Spleen (tissue), 11 donors: Measurements from ENCODE around the gene GADL1. TPM values are rescaled to one million over a fixed set of nuclear protein-coding genes. Genes with fewer than 3 reads are reported as not detected.

Experiments used
- DNase-seq: peaks from one replicate; pipeline ENCODE4 v3.0.0-alpha.2; 2020
- H3K27ac ChIP-seq, 8 donors: fragments of 200-600 bp; sonication (generic) in 7 of 8; 1 replicate in 4 of 8; 2 replicates in 4 of 8; pipeline versions ENCODE4 v1.5.0 to v1.8.0; 2016 to 2021; ENCODE audit warnings: inconsistent platforms in 4 of 8, mild to moderate bottlenecking in 4 of 8, moderate library complexity in 1 of 8
- H3K27me3 ChIP-seq, 7 donors: fragments of 200-600 bp; sonication (generic) in 6 of 7; replicated peaks in 1 of 7; 1 replicate in 4 of 7; 2 replicates in 3 of 7; pipeline versions ENCODE4 v1.5.0 to v1.8.0; 2016 to 2021; ENCODE audit warnings: inconsistent platforms in 3 of 7, mild to moderate bottlenecking in 1 of 7
- H3K36me3 ChIP-seq, 6 donors: fragments of 200-600 bp; sonication (generic) in 5 of 6; 1 replicate in 4 of 6; 2 replicates in 2 of 6; pipeline versions ENCODE4 v1.5.0 to v1.8.0; 2016 to 2021; ENCODE audit warnings: inconsistent platforms in 2 of 6
- H3K4me1 ChIP-seq, 6 donors: fragments of 200-600 bp; sonication (generic) in 5 of 6; 1 replicate in 3 of 6; 2 replicates in 3 of 6; pipeline versions ENCODE4 v1.5.0 to v1.8.0; 2016 to 2021; ENCODE audit warnings: inconsistent platforms in 3 of 6
- H3K4me3 ChIP-seq, 8 donors: fragments of 200-600 bp; sonication (generic) in 7 of 8; 1 replicate in 4 of 8; 2 replicates in 4 of 8; pipeline versions ENCODE4 v1.5.0 to v1.8.0; 2016 to 2021; ENCODE audit warnings: inconsistent platforms in 4 of 8, mild to moderate bottlenecking in 4 of 8, moderate library complexity in 2 of 8
- H3K9me3 ChIP-seq, 8 donors: fragments of 200-600 bp; sonication (generic) in 7 of 8; 1 replicate in 4 of 8; 2 replicates in 4 of 8; pipeline versions ENCODE4 v1.5.0 to v1.8.0; 2016 to 2021; ENCODE audit warnings: inconsistent platforms in 4 of 8
- CTCF ChIP-seq, 11 experiments: fragments of 200-600 bp in 7 of 11; fragments of 450-650 bp in 4 of 11; sonication (generic) in 4 of 11; IDR thresholded peaks in 8 of 11; conservative IDR thresholded peaks in 3 of 11; 1 replicate in 7 of 11; 2 replicates in 4 of 11; pipeline versions ENCODE4 v1.4.0 to v1.8.0; 2016 to 2021; ENCODE audit warnings: antibody characterized with exemption in 11 of 11, inconsistent platforms in 4 of 11, mild to moderate bottlenecking in 1 of 11
- POLR2A ChIP-seq, 3 donors: fragments of 450-650 bp; IDR thresholded peaks; one replicate each; pipeline ENCODE4 v1.5.1; 2017; ENCODE audit warnings: antibody characterized with exemption in 3 of 3, mild to moderate bottlenecking in 1 of 3
- POLR2AphosphoS5 ChIP-seq, 3 donors: sonication (generic); formaldehyde crosslinking; IDR thresholded peaks; one replicate each; pipeline ENCODE4 v1.5.1; 2017; ENCODE audit warnings: antibody characterized with exemption in 3 of 3
- WGBS, 5 donors: extraction: QIAGEN DNeasy Blood & Tissue Kit in 3 of 5; methylation state at CpG; one replicate each; pipeline versions ENCODE4 v1.1.5 to v1.1.7; 2013 to 2018; 5-methylcytosine and 5-hydroxymethylcytosine counted together
- intact Hi-C: fragments of 100-400 bp; cut with DNase I; formaldehyde crosslinking; loops from one replicate; pipeline ENCODE4 v1.15.0; 2023; ENCODE audit warnings: low total_unique reads
- polyA plus RNA-seq, 3 donors: library from polyadenylated mRNA; stranded (reverse); fragments of 200-250 nt; gene quantifications; one replicate each; pipeline ENCODE4 v1.2.1, GENCODE V29; 2013
- total RNA-seq, 7 donors: library from RNA; depleted of rRNA in 3 of 7; stranded (reverse); fragments of >200 nt in 3 of 7; fragmentation: NEBNext Ultra II Directional in 4 of 7; extraction: Animal tissue kit (Norgen Biotek cat#: 25700) in 4 of 7; gene quantifications; one replicate each; pipeline versions ENCODE4 v1.1.0 to v1.2.1, GENCODE V29; 2016 to 2021
- donor health status: healthy with polysubstance abuse.
- donor health status: DM: no; HTN: no; CAD: no; lungs with moderate emphysema.
- donor health status: DM: no; HTN: no; CAD: no.
- donor health status: Bipolar disorder and iron deficiency.
- donor health status: healthy.
- donor health status: DM: no; HTN: no; CAD: no.
- donor health status: DM: yes; HTN: yes; CAD: no.

The GADL1 gene
- total and polyA plus RNA-seq, 10 donors, result 0.02 to 0.16 (median 0.08) TPM; not detected in 6

GRCh38 chr3:30741889-30742288 is 152.6 kb downstream of the GADL1 start:
- Histone ChIP-seq H3K27ac (no peak overlapping the region), H3K4me3 (no peak overlapping the region), H3K4me1 (peaks cover 0 to 11% (median 0%) of the 10 kb centered on the region in 6 donors), H3K9me3 (no peaks in the 10 kb centered on the region), H3K36me3 (no peaks in the 10 kb centered on the region), H3K27me3 (no peaks in the 10 kb centered on the region)
- DNase-seq, result no peak
- intact Hi-C loops, result no loop called here
- WGBS, 5 donors, result 93 to 100% (median 95%) methylated on average over 2 of the region's 2 CpGs
- TF ChIP-seq CTCF (IDR thresholded peaks at IDR 0.05 in 8 of 11, conservative IDR thresholded peaks at IDR 0.05 in 3 of 11) (no peak), POLR2A (IDR thresholded peaks at IDR 0.05) (no peak)

DNA sequence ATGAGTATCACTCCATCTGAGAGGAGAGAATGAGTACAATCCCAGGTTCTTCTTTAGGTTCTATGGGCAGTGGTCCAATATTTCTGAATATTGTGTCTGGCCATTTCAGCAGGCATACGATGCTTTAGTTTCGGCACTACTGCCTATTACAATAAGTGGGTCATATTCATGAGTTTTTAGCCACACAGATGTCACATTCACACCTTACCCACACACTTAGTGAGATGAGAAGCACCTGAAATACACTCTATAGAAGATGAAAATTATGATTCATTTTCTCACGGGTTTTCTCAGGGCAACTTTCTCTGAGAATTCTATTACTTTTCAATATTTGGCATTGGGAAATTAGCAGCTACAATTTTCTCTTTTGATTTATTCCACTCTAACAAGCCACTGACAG is 155.9 kb downstream of the GADL1 start:
- no peak for TF ChIP-seq POLR2AphosphoS5 (IDR thresholded peaks at IDR 0.05)
- TF ChIP-seq POLR2A (IDR thresholded peaks at IDR 0.05), result no peak
- TF ChIP-seq CTCF (IDR thresholded peaks at IDR 0.05 in 8 of 11, conservative IDR thresholded peaks at IDR 0.05 in 3 of 11), result no peak
- DNase-seq, result no peak
- H3K36me3 ChIP-seq, result no peaks in the 10 kb centered on the region
- H3K9me3 ChIP-seq, result no peaks in the 10 kb centered on the region
- 79 to 92% (median 87%) methylated on average over 3 of the region's 3 CpGs for WGBS, 5 donors
- H3K27ac ChIP-seq, result no peak overlapping the region
- intact Hi-C loops, result no loop called here
- no peak overlapping the region for H3K4me3 ChIP-seq
- peaks cover 0 to 10% (median 0%) of the 10 kb centered on the region in 6 donors for H3K4me1 ChIP-seq
- no peaks in the 10 kb centered on the region for H3K27me3 ChIP-seq

- no peak for DNase-seq
- Histone ChIP-seq H3K36me3 (no peaks in the 10 kb centered on the region), H3K27ac (no peak overlapping the region), H3K9me3 (no peaks in the 10 kb centered on the region), H3K4me3 (no peak overlapping the region), H3K4me1 (peaks cover 0 to 3% (median 0%) of the 10 kb centered on the region in 6 donors), H3K27me3 (no peaks in the 10 kb centered on the region)
- intact Hi-C loops, result no loop called here
- WGBS, 5 donors, result 83 to 88% (median 84%) methylated on average over 3 of the region's 3 CpGs
- TF ChIP-seq POLR2A (IDR thresholded peaks at IDR 0.05), result no peak
- TF ChIP-seq POLR2AphosphoS5 (IDR thresholded peaks at IDR 0.05), result no peak
- TF ChIP-seq CTCF (IDR thresholded peaks at IDR 0.05 in 8 of 11, conservative IDR thresholded peaks at IDR 0.05 in 3 of 11), result no peak
Observed at GRCh38 chr3:30737743-30738499, 156.5 kb downstream of the GADL1 start.

DNA sequence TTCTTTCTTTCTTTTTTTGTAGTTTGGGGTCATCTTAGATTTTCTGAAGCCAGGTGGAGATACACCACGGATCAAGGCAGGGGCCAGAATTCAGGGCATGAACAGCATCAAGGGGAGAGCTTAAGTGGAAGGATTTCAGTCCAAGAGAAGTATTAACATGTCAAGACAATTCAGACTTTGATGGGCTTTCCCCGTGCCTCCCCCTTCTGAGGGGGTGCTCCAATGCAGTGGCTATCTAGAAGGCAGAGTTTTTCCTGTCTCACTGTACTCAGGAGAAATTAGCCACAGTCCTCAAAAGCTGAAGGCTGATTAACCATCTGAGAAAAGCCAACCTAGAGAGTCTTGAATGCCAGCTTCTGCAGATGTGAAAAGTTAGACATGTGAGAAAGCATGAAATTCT is 160.8 kb downstream of the GADL1 start:
- Histone ChIP-seq H3K27me3 (no peaks in the 10 kb centered on the region), H3K9me3 (no peaks in the 10 kb centered on the region), H3K4me3 (no peak overlapping the region), H3K4me1 (no peaks in the 10 kb centered on the region), H3K36me3 (no peaks in the 10 kb centered on the region), H3K27ac (no peak overlapping the region)
- TF ChIP-seq CTCF (IDR thresholded peaks at IDR 0.05 in 8 of 11, conservative IDR thresholded peaks at IDR 0.05 in 3 of 11) (no peak), POLR2AphosphoS5 (IDR thresholded peaks at IDR 0.05) (no peak), POLR2A (IDR thresholded peaks at IDR 0.05) (no peak)
- intact Hi-C loops, result no loop called here
- 64 to 90% (median 68%) methylated on average over 2 of the region's 2 CpGs for WGBS, 5 donors
- no peak for DNase-seq
